Colon (tissue), 2 donors: ENCODE data around the gene PLD6.
"Not testable (repeated sequence)": the region's sequence is repeated elsewhere in the genome, so short reads cannot be mapped to it uniquely, and the experiment has no call there.

ENCODE experiments used
- FAIRE-seq: peaks from 2 replicates; lab custom pipeline; 2012; peaks lifted over from hg19 to GRCh38; lab: Jason Lieb, UNC
- donor health status: control.
- donor health status: control.

The PLD6 gene

GRCh38 chr17:17206124-17206912 is at the start of gene PLD6:
TSS of gene PLD6 (minus strand) at chr17:17206333. CDS start at chr17:17206286, 47 bp downstream.
- FAIRE-seq: no peak

- FAIRE-seq: not testable (repeated sequence)
Measured at GRCh38 chr17:17255689-17256088, 49.6 kb upstream of the PLD6 start.

GRCh38 chr17:17254036-17254435 is 47.9 kb upstream of the PLD6 start:
- no peak for FAIRE-seq

GRCh38 chr17:17253406-17253805 is 47.3 kb upstream of the PLD6 start:
- no peak for FAIRE-seq

- FAIRE-seq: no peak
Measured at GRCh38 chr17:17252149-17252661, 46.1 kb upstream of the PLD6 start.

- FAIRE-seq: no peak
Measured at GRCh38 chr17:17246879-17247278, 40.7 kb upstream of the PLD6 start.

- FAIRE-seq: no peak
Measured at GRCh38 chr17:17243163-17243562, 37.0 kb upstream of the PLD6 start.

- FAIRE-seq: no peak
Measured at GRCh38 chr17:17242246-17242645, 36.1 kb upstream of the PLD6 start.

- no peak for FAIRE-seq
Measured at GRCh38 chr17:17241656-17242055, 35.5 kb upstream of the PLD6 start.

- no peak for FAIRE-seq
Measured at GRCh38 chr17:17239832-17240231, 33.7 kb upstream of the PLD6 start.

GRCh38 chr17:17237026-17237799 is 31.1 kb upstream of the PLD6 start, which contains the start of gene FLCN:
TSS of gene FLCN (minus strand) at chr17:17237168. CDS start at chr17:17228137, 9,031 bp downstream.
- no peak for FAIRE-seq

- FAIRE-seq: no peak
Measured at GRCh38 chr17:17236295-17237025, 30.3 kb upstream of the PLD6 start.

GRCh38 chr17:17235212-17236174 is 29.4 kb upstream of the PLD6 start:
- no peak for FAIRE-seq

GRCh38 chr17:17232303-17232621 is 26.1 kb upstream of the PLD6 start:
- no peak for FAIRE-seq

GRCh38 chr17:17231621-17232302 is 25.6 kb upstream of the PLD6 start:
- FAIRE-seq: no peak

GRCh38 chr17:17229416-17230384 is 23.6 kb upstream of the PLD6 start:
- no peak for FAIRE-seq

GRCh38 chr17:17228521-17229279 is 22.6 kb upstream of the PLD6 start:
- FAIRE-seq: no peak

GRCh38 chr17:17227608-17228520 is 21.7 kb upstream of the PLD6 start:
- no peak for FAIRE-seq
